ENCODE results near the gene KLK12. TPM values are rescaled to one million over a fixed set of nuclear protein-coding genes. Genes with fewer than 3 reads are reported as not detected.
A peak's percentile ranks its signal among the peaks of the same experiment; 100 is the strongest.

The KLK12 gene
- total RNA-seq, result not detected
- long read RNA-seq, result 0 reads

DNA sequence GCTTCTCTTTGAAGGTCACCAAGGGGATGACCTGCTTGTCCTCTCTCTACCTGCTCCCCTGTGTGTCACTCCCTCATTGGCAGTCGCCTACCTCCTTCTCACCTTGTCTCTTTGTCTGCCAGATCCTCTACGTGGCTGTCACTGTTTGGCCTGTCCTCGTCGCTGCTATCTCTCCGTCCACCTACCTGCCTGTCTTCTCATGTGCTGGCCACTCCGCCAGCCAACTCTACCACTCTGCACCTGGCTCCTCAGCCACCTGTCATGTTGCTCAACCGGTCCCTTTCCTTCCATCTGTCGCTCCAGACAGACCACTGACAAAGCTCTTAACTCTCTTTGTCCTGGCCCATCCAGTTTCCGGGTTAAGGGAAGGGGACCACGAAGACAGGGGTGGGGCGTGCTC is at the start of gene KLK12:
Gene KLK12, minus strand, starts transcription at position 299 of the 400 bp plus-strand sequence. CDS start 381 bp downstream, outside the sequence.
- DNase-seq (no peak), ATAC-seq (no peak)
- intact Hi-C loops (cut with DNase I), result no loop called here

DNA sequence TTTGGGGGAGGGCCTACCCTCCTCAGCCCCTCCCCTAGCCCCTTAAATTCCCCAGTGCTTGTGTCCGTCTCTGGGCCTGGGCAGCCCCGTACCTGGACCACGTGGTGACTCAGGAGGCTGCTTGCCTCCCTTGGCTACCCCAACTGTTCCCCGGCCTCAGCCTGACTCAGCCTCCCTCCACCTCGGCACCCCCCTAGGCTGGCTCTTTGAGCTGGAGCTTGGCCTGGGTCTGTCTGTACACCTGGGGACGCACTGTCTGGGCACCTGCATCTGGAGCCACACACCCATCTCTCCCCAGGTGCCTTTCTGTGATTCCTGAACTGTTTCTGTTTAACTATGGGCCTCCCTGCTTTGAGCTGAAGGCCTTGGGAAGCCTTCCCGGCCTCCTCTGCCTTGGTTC is 49.7 kb upstream of the KLK12 start:
- ATAC-seq, result no peak
- no peak for DNase-seq
- intact Hi-C loops (cut with DNase I), result no loop called here

DNA sequence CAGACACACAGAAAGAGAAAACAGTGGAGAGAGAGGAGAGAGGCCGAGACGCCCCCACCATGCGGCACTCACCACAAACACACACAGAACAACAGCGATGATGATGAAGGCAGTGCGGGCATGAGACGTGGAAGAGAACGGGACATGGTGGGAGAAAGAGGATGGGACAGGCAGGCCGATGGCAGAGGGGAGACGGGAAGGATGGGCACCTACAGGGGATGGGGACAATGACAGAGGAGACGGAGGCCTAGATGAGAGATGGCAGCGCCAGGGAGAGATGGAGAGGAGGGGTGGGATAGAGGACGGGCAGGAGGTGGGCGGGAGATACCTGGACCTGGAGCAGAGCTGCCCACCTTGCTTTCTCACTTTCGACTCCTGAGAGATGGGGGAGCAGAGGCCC is 49.0 kb upstream of the KLK12 start:
- intact Hi-C loops (cut with DNase I), result no loop called here
- no peak for DNase-seq
- ATAC-seq, result no peak

- intact Hi-C loops (cut with DNase I), result no loop called here
- DNase-seq, result no peak
Measured at GRCh38 chr19:51083181-51083580, 48.4 kb upstream of the KLK12 start.

GRCh38 chr19:51082611-51083010 is 47.8 kb upstream of the KLK12 start, which contains the start of gene KLK14:
Gene KLK14 (minus strand): TSS chr19:51082887. CDS start chr19:51082614, 273 bp downstream.
- intact Hi-C loops (cut with DNase I), result no loop called here
- ATAC-seq, result no peak
- DNase-seq, result no peak

More at GRCh38 chr19:51083181-51083580, 48.4 kb upstream of the KLK12 start:
- ATAC-seq, result no peak

DNA sequence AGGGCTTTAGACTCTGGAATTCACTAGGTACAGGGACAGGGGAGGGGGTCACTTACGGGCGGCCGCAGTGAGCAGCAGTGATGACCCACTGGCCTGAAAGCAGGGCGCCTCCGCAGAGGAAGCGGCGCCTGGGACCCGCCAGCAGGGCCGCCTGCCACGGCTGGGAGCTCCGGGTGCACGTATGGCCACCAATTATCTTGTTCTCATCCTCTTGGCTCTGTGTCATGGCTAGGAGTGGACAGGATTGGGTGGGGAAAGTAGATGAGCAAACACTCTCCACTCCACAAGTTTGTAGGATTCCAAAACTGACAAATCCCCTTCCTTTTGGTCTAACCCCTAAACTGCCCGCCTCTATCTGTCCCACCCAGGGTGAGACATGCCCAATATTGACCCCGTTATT is 46.7 kb upstream of the KLK12 start:
- no peak for ATAC-seq
- intact Hi-C loops (cut with DNase I), result no loop called here
- no peak for DNase-seq

- ATAC-seq (peak; percentile 67 to 92), DNase-seq (peak; percentile 75)
- intact Hi-C loops (cut with DNase I), result no loop called here
Measured at GRCh38 chr19:51079481-51080110, 44.8 kb upstream of the KLK12 start.

DNA sequence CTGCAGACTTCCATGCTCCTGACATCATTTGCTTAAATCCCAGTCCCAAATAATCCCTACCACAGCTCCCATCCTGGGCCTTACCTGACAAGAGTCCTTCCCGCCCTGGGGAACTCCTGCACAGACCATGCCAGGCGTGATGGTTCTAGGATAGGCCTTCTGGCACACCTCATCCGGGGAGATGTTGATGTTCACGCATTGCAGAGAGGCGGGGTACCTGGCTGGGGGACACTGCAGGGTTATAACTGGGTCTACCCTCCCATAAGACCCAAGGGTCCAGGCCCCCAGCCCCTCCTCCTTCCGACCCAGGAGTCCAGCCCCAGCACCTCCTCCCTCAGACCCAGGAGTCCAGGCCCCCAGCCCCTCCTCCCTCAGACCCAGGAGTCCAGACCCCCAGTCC is 43.9 kb upstream of the KLK12 start:
- intact Hi-C loops (cut with DNase I), result no loop called here
- DNase-seq, result no peak
- no peak for ATAC-seq

- ATAC-seq, result no peak
- DNase-seq, result no peak
- intact Hi-C loops (cut with DNase I), result no loop called here
Measured at GRCh38 chr19:51078104-51078503, 43.3 kb upstream of the KLK12 start.

DNA sequence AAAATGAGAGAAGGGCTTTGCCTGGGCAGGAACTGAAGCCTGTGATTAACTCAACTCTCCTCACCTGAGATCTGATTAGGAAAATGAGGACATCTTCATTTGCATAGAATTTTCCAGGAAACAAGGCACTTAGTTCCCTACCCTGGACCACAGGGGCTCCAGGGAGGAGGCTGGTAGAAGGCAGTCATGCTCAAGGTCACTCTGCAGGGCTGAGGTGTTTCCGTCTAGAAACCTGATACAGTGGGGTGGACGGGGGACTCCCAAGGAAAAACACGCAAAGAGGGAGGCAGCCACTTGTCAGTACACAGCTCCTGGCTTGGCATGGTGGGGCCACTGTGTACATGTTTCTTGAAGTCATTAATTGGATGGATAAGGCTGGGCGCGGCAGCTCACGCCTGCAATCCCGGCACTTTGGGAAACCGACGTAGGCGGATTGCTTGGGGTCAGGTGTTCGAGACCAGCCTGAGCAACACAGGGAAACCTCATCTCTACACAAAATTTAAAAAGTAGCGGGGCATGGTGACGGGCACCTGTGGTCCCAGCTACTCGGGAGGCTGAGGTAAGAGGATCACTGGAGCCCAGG is 41.9 kb upstream of the KLK12 start:
- no peak for ATAC-seq
- intact Hi-C loops (cut with DNase I), result no loop called here
- DNase-seq, result no peak

DNA sequence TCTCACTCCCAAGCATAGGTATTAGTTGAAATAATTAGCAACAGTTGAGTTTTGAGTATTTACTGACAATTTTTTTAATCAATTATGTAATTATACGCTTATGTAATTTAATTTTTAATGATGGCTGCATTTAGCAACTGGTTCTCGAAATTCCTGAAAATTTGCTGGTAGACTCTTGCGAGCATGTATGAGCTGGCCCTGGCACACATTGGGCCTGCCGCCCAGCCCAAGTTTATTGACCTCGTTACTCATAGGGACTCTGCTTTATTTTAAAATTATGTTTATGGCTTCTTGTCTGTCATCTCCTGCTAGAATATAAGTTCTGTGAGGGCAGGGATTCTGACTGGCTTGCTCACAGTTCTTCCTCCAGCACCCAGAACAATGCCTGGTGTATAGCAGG is 41.2 kb upstream of the KLK12 start:
- DNase-seq, result no peak

DNA sequence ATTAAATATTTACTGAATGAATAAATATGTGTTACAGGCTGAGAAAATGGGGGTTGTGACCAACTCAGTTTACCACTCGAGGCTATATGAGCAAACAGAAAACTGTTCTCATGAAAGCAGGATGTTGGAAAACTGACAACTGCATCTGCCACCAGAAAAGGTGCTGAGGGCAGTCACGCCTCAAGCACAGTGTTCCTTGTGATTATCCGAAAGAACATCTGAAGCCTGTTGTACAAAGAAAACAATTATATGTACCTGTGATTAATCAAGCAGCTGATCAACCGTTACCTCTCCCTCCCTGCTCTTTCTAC is 36.2 kb upstream of the KLK12 start:
- intact Hi-C loops (cut with DNase I), result no loop called here
- DNase-seq, result no peak
- no peak for ATAC-seq

More for the DNA sequence above, 41.2 kb upstream of the KLK12 start:
- intact Hi-C loops (cut with DNase I), result no loop called here
- no peak for ATAC-seq

DNA sequence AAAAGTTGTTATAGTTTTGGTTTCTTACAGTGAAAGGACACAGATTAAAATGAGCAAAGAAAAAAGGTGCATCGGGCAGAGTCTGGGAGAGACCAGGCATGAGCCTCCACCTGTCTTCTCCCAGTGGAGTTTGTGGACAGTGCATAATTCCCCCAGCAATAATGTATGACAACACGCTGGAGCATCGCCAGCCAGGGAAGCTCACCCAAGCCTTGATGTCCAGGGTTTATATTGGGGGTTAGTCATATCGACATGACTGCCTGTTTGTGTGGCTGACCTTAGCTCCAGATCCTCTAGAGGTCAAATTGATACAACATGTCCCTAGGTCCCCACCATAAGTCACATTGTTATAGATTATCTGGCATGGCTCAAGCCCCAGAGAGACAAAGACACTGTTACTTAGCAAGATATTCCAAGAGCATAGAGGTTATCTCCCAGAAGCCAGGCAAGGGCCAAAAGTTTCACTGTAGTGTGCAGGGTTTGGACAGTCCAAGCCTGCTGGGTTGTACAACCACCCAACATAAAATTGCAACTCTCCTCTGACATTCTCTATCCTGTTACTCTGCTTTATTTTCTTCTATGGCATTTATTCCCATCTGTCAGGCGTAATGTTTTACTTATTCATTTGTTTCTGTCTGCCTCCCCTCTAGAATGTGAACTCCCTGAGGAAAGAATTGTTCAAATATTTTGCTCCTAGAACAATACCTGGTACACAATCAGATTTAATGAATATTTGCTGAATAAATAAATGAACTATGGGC is 35.7 kb upstream of the KLK12 start:
- intact Hi-C loops (cut with DNase I), result no loop called here
- DNase-seq (no peak), ATAC-seq (no peak)

DNA sequence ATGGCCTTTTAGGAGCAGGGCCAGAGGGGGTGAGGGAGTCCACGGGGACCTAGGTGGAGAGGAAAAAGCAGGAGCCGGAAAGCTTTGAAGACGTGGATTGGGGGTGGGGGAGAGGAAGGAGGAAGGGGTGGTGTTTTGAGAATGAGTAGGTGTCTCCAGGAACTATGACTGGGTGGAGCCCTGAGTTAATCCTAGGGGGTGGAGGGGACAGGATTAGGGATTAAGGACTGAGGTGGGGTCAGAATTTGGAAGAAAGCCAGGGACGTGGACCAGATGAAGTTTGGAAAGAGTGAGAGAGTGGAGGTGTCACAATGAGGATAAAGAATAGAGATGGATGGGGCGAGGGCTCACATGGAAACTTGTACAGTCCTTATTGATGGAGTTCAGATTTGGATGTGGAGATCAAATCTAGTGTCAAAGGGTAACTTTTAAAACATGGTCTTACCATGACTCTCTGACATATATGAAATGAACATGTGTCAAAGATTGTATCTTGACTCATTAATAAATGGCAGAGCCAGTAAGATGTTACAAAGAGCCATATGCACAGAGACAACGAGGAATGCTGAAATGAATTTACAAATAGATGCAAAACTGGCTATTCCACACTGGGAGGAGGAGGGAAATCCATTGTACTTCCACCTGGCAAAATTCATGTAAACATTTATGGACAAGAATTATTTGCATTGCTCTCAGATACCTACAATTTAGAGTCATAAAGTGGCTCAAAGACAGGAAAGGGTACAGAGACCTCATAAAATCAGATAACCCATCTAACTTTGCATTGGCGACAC is 31.8 kb upstream of the KLK12 start:
- intact Hi-C loops (cut with DNase I), result no loop called here
- DNase-seq (no peak), ATAC-seq (no peak)

GRCh38 chr19:51065221-51065960 is 30.6 kb upstream of the KLK12 start:
- peak; percentile 15 to 55 for ATAC-seq
- no peak for DNase-seq
- intact Hi-C loops (cut with DNase I), result no loop called here

GRCh38 chr19:51064534-51065220 is 29.9 kb upstream of the KLK12 start, which contains the start of gene KLK13:
Gene KLK13 (minus strand): TSS chr19:51065092. CDS start chr19:51065067, 25 bp downstream.
- intact Hi-C loops (cut with DNase I), result no loop called here
- DNase-seq (peak; percentile 50), ATAC-seq (peak; percentile 68 to 90)

DNA sequence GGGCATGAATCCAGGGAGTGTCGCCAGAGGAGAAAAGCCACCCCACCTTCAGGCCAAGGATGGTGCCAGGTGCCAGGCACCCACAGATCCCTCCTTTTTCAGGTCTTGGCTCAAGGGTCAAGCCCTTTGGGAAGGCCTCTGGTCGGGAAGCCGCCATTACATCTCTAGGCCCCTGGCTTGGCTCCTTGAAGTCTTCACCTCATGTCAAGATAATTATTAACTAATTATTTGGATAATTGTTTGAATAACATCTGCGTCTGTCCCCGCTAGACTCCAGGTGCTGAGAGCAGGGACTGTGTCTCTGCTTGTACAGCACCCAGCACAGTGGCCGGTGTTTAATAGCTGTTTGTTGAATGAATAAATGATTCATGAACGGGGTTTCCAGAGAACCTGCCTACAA is 28.9 kb upstream of the KLK12 start:
- ATAC-seq (no peak), DNase-seq (no peak)
- intact Hi-C loops (cut with DNase I), result no loop called here

- no peak for DNase-seq
- intact Hi-C loops (cut with DNase I), result no loop called here
- no peak for ATAC-seq
Measured at GRCh38 chr19:51060973-51061372, 26.2 kb upstream of the KLK12 start.
